ENCODE data around the gene PTTG2.

GRCh38 chr4:38004887-38005286 lies 44.7 kb downstream of the PTTG2 start:
- TF ChIP-seq CTCF (IDR thresholded peaks at IDR 0.05) (no peak), POLR2A (IDR thresholded peaks at IDR 0.05) (no peak)

All from body of pancreas (tissue), 4 donors.